HG02870 (cell line): ENCODE results near the gene GREM1.

ENCODE experiments used
- ATAC-seq: cut with Tn5 transposase; IDR thresholded peaks from one replicate; pipeline ENCODE4 v1.9.1; 2021; ENCODE audit warnings: mild to moderate bottlenecking, moderate library complexity; ENCODE audit not compliant: unreplicated experiment

The GREM1 gene

GRCh38 chr15:32778391-32779176 lies 60.8 kb downstream of the GREM1 start:
- ATAC-seq = no peak

- ATAC-seq = no peak
Observed at GRCh38 chr15:32781781-32782180, 64.0 kb downstream of the GREM1 start.

GRCh38 chr15:32784581-32784980 lies 66.8 kb downstream of the GREM1 start:
- ATAC-seq = no peak

- no peak for ATAC-seq
Observed at GRCh38 chr15:32786906-32787305, 69.1 kb downstream of the GREM1 start.

GRCh38 chr15:32787949-32788348 lies 70.1 kb downstream of the GREM1 start:
- ATAC-seq = no peak

- no peak for ATAC-seq
Observed at GRCh38 chr15:32790352-32790999, 72.7 kb downstream of the GREM1 start.

GRCh38 chr15:32792436-32792835 lies 74.6 kb downstream of the GREM1 start:
- no peak for ATAC-seq
